Esophagus squamous epithelium (tissue), 5 donors: ENCODE results near the gene B3GAT2. TPM values are rescaled to one million over a fixed set of nuclear protein-coding genes. Genes with fewer than 3 reads are reported as not detected.

Experiments used
- DNase-seq: peaks from one replicate; lab custom pipeline; 2025; lab: John Stamatoyannopoulos, UW
- H3K27ac ChIP-seq, 4 donors: fragments of 200-600 bp; sonication (generic); one replicate each; pipeline ENCODE4 v1.5.1; 2016 to 2019; ENCODE audit warnings: mild to moderate bottlenecking in 1 of 4
- H3K27me3 ChIP-seq, 4 donors: fragments of 200-600 bp; sonication (generic); 1 replicate in 3 of 4; 2 replicates in 1 of 4; pipeline versions ENCODE4 v1.5.1 to v1.6.0; 2017 to 2021; ENCODE audit warnings: antibody characterized with exemption in 1 of 4
- H3K36me3 ChIP-seq, 3 donors: fragments of 200-600 bp; sonication (generic); one replicate each; pipeline ENCODE4 v1.5.1; 2016 to 2019
- H3K4me1 ChIP-seq, 3 donors: fragments of 200-600 bp; sonication (generic); one replicate each; pipeline ENCODE4 v1.5.1; 2017 to 2019
- H3K4me3 ChIP-seq, 4 donors: fragments of 200-600 bp; sonication (generic); 1 replicate in 3 of 4; 2 replicates in 1 of 4; pipeline ENCODE4 v1.5.1; 2016 to 2019; ENCODE audit warnings: mild to moderate bottlenecking in 2 of 4, moderate library complexity in 1 of 4
- H3K9me3 ChIP-seq, 3 donors: fragments of 200-600 bp; sonication (generic); one replicate each; pipeline ENCODE4 v1.5.1; 2016 to 2019
- CTCF ChIP-seq, 6 experiments: fragments of 450-650 bp in 4 of 6; fragments of 200-600 bp in 2 of 6; sonication (generic) in 2 of 6; IDR thresholded peaks; one replicate each; pipeline ENCODE4 v1.5.1; 2016 to 2019; ENCODE audit warnings: antibody characterized with exemption in 6 of 6, mild to moderate bottlenecking in 4 of 6, moderate library complexity in 4 of 6
- POLR2A ChIP-seq, 4 donors: fragments of 450-650 bp; IDR thresholded peaks; one replicate each; pipeline ENCODE4 v1.6.1; 2017; ENCODE audit warnings: antibody characterized with exemption in 4 of 4, mild to moderate bottlenecking in 4 of 4, moderate library complexity in 3 of 4
- WGBS, 2 donors: methylation state at CpG; one replicate each; pipeline ENCODE4 v1.1.5; 2018; 5-methylcytosine and 5-hydroxymethylcytosine counted together
- intact Hi-C: fragments of 100-400 bp; cut with DNase I; formaldehyde crosslinking; loops from one replicate; pipeline ENCODE4 v1.15.0; 2022
- total RNA-seq, 4 donors: library from RNA; depleted of rRNA; stranded (reverse); fragments of >200 nt; gene quantifications; one replicate each; pipeline ENCODE4 v1.1.0, GENCODE V29; 2016
- donor health status: DM: yes; HTN: yes; CAD: no.

Gene B3GAT2
- total RNA-seq, 4 donors from 2014 or later = under 0.01 to 0.21 TPM; not detected in 2

GRCh38 chr6:70874181-70874913 lies 82.5 kb downstream of the B3GAT2 start:
- no peaks in the 10 kb centered on the region for H3K36me3 ChIP-seq
- H3K27me3 ChIP-seq = no peaks in the 10 kb centered on the region
- TF ChIP-seq CTCF (IDR thresholded peaks at IDR 0.05) (no peak), POLR2A (IDR thresholded peaks at IDR 0.05) (no peak)
- intact Hi-C loops = no loop called here
- WGBS, 2 donors = 39 to 42% methylated on average over 2 to 3 of the region's 3 CpGs
- H3K4me1 ChIP-seq = no peaks in the 10 kb centered on the region
- peaks cover 0 to 8% (median 7%) of the 10 kb centered on the region in 3 donors for H3K9me3 ChIP-seq
- H3K4me3 ChIP-seq = no peak overlapping the region
- H3K27ac ChIP-seq = no peak overlapping the region
- no peak for DNase-seq

- 94 to 95% methylated on average over 2 of the region's 2 CpGs for WGBS, 2 donors
- no peak overlapping the region for H3K4me3 ChIP-seq
- H3K36me3 ChIP-seq = no peaks in the 10 kb centered on the region
- no peaks in the 10 kb centered on the region for H3K4me1 ChIP-seq
- H3K9me3 ChIP-seq = peaks cover 0 to 8% (median 7%) of the 10 kb centered on the region in 3 donors
- H3K27ac ChIP-seq = no peak overlapping the region
- H3K27me3 ChIP-seq = no peaks in the 10 kb centered on the region
- no peak for DNase-seq
- TF ChIP-seq POLR2A (IDR thresholded peaks at IDR 0.05) = no peak
- no peak for TF ChIP-seq CTCF (IDR thresholded peaks at IDR 0.05)
- intact Hi-C loops = no loop called here
Observed at GRCh38 chr6:70872469-70872868, 84.4 kb downstream of the B3GAT2 start.

- H3K9me3 ChIP-seq = no peaks in the 10 kb centered on the region
- peaks cover 0 to 23% (median 0%) of the 10 kb centered on the region in 3 donors for H3K36me3 ChIP-seq
- intact Hi-C loops = no loop called here
- 90 to 97% methylated on average over 3 of the region's 3 CpGs for WGBS, 2 donors
- no peak overlapping the region for H3K27ac ChIP-seq
- DNase-seq = no peak
- no peak for TF ChIP-seq POLR2A (IDR thresholded peaks at IDR 0.05)
- TF ChIP-seq CTCF (IDR thresholded peaks at IDR 0.05) = no peak
- no peaks in the 10 kb centered on the region for H3K27me3 ChIP-seq
- H3K4me3 ChIP-seq = no peak overlapping the region
- no peaks in the 10 kb centered on the region for H3K4me1 ChIP-seq
Observed at GRCh38 chr6:70864401-70864800, 92.5 kb downstream of the B3GAT2 start.

- Histone ChIP-seq H3K9me3 (no peaks in the 10 kb centered on the region), H3K27ac (no peak overlapping the region), H3K36me3 (peaks cover 0 to 33% (median 0%) of the 10 kb centered on the region in 3 donors), H3K27me3 (no peaks in the 10 kb centered on the region), H3K4me3 (no peak overlapping the region), H3K4me1 (no peaks in the 10 kb centered on the region)
- intact Hi-C loops = no loop called here
- 57 to 62% methylated on average over 3 of the region's 3 CpGs for WGBS, 2 donors
- no peak for TF ChIP-seq CTCF (IDR thresholded peaks at IDR 0.05)
- no peak for TF ChIP-seq POLR2A (IDR thresholded peaks at IDR 0.05)
- DNase-seq = no peak
Observed at GRCh38 chr6:70863343-70863742, 93.5 kb downstream of the B3GAT2 start.

GRCh38 chr6:70860920-70861319 lies 95.9 kb downstream of the B3GAT2 start:
- Histone ChIP-seq H3K4me1 (no peaks in the 10 kb centered on the region), H3K27ac (no peak overlapping the region), H3K27me3 (no peaks in the 10 kb centered on the region), H3K36me3 (peaks cover 3 to 55% (median 5%) of the 10 kb centered on the region in 3 donors), H3K9me3 (no peaks in the 10 kb centered on the region), H3K4me3 (no peak overlapping the region)
- no peak for DNase-seq
- TF ChIP-seq CTCF (IDR thresholded peaks at IDR 0.05) (no peak), POLR2A (IDR thresholded peaks at IDR 0.05) (no peak)
- WGBS, 2 donors = 79 to 96% methylated on average over 1 of the region's 1 CpG
- intact Hi-C loops = no loop called here
